SK-N-MC (cell line): ENCODE data around the gene RNU5D-1.

Experiments
- EZH2 ChIP-seq: fragments of 200-600 bp; sonication (generic); IDR thresholded peaks from one replicate; pipeline ENCODE4 v1.6.1; 2017; ENCODE audit warnings: antibody characterized with exemption
- FOXP2 ChIP-seq: optimal IDR thresholded peaks from 2 replicates; pipeline ENCODE3; 2011; ENCODE audit warnings: mild to moderate bottlenecking, moderate library complexity; ENCODE audit not compliant: insufficient read depth; ENCODE audit errors: extremely low read length, control extremely low read depth
- POLR2AphosphoS5 ChIP-seq: IDR thresholded peaks from 2 replicates; pipeline ENCODE4 v1.6.1; 2012; ENCODE audit warnings: mild to moderate bottlenecking, low read depth, low read length, borderline replicate concordance

DNA sequence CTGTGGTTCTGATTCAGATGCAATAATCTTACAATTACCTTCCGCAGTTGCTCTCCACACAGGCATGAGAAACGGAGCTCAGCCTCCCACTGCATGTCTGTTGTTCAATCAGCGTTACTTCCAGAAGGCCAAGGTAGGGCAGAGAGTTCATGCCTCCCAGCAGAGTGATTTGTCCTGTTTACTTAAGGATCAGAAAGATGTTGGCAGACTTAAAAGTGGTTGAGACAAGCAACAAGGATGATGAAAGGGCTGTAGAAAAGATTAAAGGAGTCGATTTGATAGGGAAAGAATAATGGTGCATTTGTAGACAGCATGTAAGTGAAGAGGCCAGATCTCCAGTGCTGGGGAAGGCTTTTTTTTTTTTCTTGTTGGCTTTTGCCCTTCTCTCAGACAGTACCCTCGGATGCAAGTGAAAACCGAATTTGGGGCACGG, 29.8 kb downstream of the RNU5D-1 start:
- TF ChIP-seq POLR2AphosphoS5 (no peak), EZH2 (no peak), FOXP2 (no peak)
